GM20431 (cell line): ENCODE measurements around the gene ABCC1.
"Not testable (repeated sequence)": the region's sequence is repeated elsewhere in the genome, so short reads cannot be mapped to it uniquely, and the experiment has no call there.

ENCODE experiments used
- in situ Hi-C: fragments of 300-500 bp; cut with MseI, MboI; formaldehyde crosslinking; loops from one replicate; pipeline ENCODE4 v1.15.0; 2020; ENCODE audit warnings: low sequenced_read_pairs; ENCODE audit not compliant: unreplicated experiment

ABCC1 gene

DNA sequence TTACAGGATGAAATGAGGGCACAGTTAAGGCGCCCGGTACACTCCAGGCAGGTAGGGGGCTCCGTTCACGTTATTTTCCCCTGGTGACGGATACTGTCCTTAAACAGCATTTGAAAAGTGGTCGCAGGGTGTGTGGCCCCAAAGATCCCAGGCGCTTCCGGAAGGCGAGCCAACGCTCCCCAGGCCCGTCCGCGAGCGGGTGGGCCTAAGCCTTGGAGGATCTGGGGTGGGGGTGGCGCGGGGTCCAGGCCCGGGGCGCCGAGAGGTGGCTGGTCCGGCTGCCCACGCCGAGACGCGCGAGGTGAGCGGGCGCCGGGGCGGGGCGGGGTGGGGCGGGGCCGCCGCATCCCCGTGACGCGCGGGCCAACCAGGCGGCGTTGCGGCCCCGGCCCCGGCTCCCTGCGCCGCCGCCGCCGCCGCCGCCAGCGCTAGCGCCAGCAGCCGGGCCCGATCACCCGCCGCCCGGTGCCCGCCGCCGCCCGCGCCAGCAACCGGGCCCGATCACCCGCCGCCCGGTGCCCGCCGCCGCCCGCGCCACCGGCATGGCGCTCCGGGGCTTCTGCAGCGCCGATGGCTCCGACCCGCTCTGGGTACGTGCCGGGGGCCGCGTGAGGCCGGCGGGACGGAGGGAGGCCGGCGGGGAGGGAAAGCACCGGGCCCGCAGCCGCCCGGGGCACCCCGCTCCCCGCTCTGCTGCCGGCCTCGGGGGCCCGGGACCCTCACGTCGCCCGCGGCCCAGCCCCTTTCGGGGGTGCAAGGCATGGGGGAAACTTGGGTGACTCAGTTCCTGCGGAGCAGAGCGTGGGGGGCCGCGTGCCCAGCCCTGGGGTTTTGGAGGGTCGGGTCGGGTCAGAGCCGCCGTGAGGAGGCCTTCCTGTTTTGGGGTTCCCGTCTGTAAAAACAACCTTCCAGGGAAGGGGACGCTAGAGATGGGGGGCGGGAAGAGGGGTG lies at the start of gene ABCC1:
TSS of gene ABCC1 (plus strand) at position 407 of the 951 bp plus-strand sequence. CDS start at position 543, 136 bp downstream.
- in situ Hi-C loops, result no loop called here

DNA sequence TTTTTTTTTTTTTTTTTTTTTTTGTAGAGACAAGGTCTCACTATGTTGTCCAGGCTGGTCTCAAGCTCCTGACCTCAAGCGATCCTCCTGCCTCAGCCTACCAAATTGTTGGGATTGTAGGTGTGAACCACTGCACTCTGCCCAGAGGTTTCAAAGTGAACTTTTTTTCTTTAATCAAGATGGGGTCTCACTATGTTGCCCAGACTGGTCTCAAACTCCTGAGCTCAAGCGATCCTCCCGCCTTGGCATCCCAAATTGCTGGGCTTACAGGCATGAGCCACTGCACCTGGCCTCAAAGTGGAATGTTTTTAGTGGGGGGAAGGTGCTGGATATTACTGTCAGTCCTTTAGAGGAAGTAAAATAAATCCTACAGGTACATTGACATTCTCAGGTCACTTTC lies 49.1 kb upstream of the ABCC1 start:
- in situ Hi-C loops, result no loop called here

DNA sequence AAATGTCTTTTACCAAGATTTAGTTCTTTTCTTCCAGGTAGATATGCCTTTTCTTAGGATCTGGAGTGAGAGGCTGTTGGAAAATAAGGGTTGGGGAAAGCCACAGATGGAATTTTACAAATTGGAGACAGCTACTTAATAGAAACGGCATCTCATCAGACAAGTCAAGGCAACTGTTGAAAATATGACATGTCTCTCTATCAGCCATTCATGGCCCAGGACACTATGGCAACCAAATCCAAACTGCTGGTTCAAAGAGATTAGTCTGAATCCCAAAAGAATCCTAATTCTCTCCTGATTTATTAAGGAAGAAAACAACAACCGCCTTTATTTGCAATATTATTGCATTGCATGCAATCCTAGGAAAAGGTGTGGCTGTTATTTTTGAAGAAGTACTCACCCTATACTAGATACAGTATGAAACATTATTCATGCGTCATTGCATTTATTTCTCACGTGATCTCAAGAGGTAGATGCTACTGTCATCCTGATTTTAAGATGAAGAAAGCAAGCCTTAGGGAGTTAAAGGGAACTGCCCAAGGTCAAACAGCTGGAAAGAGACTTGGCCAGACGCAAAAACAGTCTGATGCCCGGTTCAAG lies 48.4 kb upstream of the ABCC1 start:
- in situ Hi-C loops, result no loop called here

DNA sequence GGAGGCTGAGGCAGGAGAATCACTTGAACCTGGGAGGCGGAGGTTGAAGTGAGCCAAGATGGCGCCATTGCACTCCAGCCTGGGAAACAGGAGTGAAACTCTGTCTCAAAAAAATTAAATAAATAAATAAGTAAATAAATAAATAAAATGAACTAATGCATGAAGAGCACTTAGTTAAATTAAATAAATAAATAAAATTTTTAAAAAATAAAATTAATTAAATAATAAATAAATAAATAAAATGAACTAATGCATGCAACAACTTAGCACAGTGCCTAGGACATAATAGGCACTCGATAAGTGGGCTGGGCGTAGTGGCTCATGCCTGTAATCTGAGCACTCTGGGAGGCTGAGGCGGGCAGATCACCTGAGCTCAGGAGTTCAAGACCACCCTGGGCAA lies 45.5 kb upstream of the ABCC1 start:
- in situ Hi-C loops, result no loop called here

DNA sequence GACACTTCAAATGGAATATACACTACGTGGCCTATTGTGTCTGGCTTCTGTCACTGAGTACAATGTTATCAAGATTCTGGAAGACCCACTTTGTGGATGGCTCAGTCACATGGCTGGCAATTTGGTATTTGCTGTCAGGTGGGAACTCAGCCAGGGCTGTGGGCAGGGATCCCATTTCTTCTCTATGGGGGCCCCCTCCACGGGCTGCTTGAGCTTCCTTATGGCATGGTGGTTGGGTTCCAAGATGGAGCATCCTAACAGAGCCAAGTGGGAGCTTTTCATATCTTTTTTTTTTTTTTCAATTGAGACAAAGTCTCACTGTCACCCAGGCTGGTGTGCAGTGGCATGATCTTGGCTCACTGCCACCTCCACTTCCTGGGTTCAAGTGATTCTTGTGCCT lies 43.0 kb upstream of the ABCC1 start:
- in situ Hi-C loops, result no loop called here

DNA sequence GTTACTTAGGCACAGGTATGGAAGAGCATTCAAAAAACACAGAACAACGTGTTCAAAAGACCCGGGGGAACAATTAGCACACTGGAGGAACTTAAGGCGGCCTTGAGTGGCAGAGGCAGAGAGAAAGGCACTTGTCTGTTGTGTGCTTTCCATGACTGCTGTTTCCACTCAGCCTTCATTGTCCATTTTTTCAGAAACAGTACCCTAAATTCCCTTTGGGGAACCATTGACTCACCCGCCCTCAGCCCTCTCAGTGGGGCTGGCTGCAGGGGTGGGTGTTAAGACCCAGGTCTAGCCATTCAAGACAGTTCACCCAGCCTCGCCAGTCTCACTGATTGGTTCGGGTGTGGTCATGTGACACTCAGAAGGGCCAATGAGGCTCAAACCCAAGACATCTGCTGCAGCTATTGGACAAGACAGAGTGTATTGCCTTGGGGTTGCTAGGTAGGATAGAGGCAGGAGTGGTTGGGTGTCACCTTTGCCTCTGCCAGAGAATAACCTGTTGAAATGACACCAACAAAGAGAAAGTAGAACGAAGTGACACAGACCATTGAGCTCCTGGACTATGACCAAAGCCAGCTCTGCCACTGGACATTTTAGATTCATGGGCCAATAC lies 41.4 kb upstream of the ABCC1 start:
- in situ Hi-C loops, result no loop called here

DNA sequence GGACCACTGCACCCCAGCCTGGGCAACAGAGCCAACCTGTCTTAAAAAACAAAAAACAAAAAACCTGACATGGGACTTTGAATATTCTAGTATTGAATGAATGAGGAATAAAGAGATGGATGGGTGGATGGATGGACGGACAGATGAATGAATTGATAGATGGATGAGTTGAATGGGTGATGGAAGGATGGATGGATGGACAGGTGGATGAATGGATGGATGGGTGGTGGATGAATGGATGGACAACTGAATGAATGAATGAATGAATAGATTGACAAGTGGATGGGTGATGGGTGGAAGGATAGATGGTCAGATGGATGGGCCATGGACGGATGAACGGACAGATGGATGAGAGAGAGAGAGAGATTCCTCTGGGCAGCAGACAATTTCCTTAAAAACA lies 38.2 kb upstream of the ABCC1 start:
- in situ Hi-C loops, result no loop called here

DNA sequence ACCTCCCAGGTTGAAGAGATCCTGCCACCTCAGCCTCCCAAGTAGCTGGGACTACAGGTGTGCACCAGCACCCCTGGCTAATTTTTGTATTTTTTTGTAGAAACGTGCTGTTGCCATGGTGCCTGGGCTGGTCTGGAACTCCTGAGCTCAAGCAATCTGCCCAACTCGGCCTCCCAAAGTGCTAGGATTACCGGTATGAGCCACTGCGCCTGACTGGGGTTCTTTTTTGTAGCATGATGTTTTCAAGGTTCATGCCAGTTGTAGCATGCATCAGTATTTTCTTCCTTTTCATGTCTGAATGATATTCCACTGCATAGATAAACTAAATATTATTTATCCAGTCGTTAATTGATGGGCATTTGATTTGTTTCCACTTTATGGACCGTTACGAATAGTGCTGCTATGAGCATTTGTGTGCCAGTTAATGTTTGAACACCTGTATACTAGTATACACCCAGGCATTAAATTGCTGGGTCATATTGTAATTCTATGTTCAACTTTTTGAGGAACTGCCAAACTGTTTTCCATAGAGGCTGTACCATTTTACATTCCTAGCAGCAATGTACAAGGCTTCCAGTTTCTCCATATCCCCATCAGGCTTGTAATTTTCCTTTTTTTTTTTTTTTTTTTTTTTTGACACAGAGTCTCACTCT lies 36.2 kb upstream of the ABCC1 start:
- in situ Hi-C loops, result no loop called here

DNA sequence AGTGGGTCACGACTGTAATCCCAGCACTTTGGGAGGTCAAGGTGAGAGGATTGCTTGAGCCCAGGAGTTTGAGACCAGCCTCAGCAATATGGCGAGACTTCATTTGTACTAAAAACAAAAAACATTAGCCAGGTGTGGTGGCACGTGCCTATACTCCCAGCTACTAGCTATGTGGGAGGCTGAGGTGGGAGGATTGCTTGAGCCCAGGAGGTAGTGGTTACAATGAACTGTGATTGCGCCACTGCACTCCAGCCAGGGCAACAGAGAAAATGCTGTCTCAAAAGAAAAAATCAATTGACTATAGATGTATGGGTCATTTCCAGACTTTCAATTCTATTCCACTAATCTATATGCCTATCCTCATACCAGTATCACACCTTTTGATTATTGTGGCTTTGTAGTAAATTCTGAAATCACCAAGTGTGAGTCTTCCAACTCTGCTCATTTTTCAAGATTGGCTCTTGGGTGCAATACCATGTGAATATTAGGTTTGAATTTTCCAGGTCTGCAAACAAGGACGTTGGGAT lies 33.8 kb upstream of the ABCC1 start:
- in situ Hi-C loops, result no loop called here

DNA sequence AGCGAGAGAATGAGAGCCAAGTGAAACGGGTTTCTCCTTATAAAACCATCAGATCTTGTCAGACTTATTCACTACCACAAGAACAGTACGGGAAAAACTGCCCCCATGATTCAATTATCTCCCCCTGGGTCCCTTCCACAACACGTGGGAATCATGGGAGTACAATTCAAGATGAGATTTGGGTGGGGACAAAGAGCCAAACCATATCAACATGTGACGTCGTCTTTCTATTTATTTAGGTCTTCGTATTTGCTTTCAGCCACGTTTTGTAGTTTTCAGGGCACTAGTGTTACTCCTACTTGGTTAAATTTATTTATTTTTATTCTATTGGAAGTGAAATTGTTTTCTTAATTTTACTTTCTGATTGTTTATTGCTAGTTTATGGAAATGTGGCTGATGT lies 33.1 kb upstream of the ABCC1 start:
- in situ Hi-C loops, result no loop called here

DNA sequence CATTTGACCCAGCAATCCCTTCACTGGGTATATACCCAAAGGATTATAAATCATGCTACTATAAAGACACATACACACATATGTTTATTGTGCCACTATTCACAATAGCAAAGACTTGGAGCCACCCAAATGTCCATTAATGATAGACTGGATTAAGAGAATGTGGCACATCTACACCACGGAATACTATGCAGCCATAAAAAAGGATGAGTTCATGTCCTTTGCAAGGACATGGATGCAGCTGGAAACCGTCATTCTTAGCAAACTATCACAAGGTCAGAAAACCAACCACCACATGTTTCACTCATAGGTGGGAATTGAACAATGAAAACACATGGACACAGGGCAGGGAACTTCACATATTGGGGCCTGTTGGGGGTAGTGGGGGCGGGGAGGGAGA lies 31.1 kb upstream of the ABCC1 start:
- in situ Hi-C loops, result not testable (repeated sequence)

DNA sequence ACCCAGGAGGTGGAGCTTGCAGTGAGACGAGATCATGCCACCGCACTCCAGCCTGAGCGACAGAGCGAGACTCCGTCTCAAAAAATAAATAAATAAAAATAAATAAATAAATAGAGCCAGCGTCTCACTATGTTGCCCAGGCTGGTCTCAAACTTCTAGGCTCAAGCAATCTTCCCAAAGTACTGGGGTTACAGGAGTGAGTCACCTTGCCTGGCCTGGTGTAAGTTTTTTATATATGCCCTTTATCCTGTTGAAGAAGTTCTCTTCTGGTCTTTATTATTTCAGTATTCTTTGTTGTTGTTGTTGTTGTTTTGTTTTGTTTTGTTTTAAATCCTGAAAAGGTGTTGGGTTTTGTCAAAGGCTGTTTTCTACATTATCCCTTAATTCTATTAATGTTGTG lies 30.1 kb upstream of the ABCC1 start:
- in situ Hi-C loops, result no loop called here

DNA sequence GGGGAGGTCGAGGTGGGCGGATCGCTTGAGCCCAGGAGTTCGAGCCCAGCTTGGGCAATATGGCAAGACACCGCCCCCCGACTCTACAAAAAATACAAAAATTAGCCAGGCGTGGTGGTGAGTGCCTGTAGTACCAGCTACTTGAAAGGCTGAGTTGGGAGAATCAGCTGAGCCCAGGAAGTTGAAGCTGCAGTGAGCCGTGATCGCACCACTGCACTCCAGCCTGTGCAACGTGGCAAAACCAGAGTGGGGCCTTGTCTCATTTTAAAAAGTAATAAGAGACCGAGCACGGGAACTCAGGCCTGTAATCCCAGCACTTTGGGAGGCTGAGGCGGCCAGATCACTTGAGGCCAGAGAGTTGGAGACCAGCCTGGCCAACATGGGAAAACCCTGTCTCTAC lies 24.4 kb upstream of the ABCC1 start:
- in situ Hi-C loops, result no loop called here

DNA sequence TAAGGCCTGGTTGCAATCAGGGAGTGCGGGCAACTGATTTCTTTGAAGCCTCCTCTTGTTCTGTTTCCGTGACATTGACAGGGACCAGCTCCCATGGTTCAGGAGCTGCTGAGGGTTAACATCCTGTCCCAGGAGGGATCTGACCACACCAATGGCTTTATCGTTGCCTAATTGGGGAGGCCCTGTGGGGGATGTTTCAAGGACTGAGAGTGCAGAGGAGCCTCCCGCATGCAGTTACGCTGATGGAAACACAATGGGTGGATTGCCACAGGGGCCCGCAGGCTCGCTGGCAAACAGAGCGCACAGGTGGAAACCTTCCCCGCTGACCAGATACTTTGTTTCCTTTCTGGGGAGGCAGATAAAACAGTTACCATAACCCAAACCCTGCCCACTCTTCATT lies 23.8 kb upstream of the ABCC1 start:
- in situ Hi-C loops, result no loop called here

DNA sequence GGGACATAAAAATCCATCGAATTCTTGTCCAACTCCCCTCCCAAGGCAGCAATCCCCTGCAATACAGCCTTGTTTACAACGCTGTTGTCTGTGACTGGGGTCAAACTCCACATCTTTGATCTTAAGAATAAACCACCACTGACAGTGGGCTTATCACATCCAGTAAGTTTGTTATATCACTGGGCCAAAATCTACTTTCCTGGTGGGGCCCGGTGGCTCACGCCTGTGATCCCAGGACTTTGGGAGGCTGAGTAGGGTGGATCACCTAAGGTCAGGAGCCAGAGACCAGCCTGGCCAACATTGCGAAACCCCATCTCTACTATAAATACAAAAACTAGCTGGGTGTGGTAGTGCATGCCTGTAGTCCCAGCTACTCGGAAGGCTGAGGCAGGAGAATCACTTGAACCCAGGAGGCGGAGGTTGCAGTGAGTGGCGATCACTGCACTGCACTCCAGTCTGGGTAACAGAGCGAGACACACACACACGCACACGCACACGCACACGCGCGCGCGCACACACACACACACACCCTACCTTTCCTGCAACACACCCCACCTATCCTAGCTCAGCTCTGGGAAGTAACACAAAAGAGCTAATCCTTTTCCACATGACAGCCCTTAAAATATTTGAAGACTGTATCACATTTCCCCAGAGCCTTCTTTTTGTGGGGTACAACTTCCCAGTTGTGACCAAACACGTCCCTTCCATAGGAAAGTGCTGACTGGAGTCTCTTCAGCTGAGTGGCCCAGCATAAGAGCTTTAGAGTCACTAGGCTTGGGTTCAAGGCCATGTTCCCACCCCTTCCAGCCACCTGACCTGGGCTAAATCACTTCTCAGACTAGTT lies 20.9 kb upstream of the ABCC1 start:
- in situ Hi-C loops, result no loop called here

DNA sequence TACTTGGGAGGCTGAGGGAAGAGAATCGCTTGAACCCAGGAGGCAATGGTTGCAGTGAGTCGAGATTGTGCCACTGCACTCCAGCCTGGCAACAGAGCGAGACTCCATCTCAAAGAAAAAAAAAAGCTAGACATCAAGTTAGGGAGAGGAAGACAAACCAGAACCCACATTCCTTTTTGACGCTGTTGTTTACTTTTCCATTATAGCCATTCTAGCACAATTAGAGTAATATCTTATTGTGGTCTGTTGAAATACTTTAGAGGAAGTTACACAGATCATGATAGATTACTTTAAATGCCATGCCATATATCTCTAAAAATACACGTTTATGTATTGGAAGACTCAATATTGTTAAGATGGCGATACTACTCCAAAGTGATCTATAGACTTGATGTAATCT lies 16.5 kb upstream of the ABCC1 start:
- in situ Hi-C loops, result no loop called here

DNA sequence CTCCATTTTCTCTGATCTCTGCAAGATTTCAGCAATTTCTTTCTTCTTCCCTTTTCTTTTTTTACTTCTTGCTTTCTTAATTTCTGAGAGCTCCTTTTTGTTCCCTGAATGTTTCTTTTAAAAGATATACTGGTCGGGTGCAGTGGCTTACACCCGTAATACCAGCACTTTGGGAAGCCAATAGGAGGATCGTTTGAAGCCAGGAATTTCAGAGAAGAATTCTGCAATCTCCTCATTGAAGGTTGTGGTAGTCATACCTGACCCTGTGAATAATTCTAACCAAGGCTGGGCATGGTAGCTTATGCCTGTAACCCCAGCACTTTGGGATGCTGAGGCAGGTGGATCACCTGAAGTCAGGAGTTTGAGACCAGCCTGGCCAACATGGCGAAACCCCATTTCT lies 15.6 kb upstream of the ABCC1 start:
- in situ Hi-C loops, result no loop called here

DNA sequence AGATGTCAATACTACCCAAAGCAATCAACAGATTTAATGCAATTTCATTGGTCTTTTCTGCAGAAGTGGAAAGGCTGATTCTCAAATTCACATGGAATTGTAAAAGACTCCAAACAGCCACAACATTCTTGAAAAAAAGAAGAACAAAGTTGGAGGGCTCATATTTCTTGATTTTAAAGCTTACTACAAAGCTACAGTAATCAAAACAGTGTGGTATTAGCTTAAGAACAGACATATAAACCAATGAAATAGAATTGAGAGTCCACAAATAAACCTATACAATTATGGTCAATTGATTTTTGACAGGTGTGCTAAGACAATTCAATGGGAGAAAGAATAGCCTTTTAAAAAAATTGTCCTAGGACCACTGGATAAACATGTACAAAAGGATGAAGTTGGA lies 14.4 kb upstream of the ABCC1 start:
- in situ Hi-C loops, result no loop called here

DNA sequence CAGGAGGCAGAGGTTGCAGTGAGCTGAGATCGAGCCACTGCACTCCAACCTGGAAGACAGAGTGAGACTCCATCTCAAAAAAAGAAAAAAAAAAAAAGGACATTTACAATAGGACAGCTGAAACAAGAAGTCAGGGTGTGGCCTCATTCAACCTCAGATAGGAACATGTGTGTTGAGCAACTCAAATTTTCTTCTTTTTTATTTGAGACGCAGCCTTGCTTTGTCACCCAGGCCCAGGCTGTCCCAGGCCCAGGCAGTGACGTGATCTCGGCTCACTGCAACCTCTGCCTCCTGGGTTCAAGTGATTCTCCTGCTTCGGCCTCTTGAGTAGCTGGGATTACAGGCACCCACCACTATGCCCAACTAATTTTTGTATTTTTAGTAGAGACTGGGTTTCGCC lies 12.6 kb upstream of the ABCC1 start:
- in situ Hi-C loops, result not testable (repeated sequence)
